GM21367 (cell line): Measurements from ENCODE around the gene HEXA.

ENCODE experiments used
- ATAC-seq: cut with Tn5 transposase; IDR thresholded peaks from one replicate; pipeline ENCODE4 v1.9.1; 2021; ENCODE audit not compliant: unreplicated experiment

Gene HEXA

GRCh38 chr15:72319985-72320671 lies 55.7 kb downstream of the HEXA start, which contains the start of gene CELF6:
Gene CELF6 (minus strand): TSS chr15:72320157. CDS start chr15:72319874, 283 bp downstream.
- no peak for ATAC-seq

GRCh38 chr15:72319360-72319984 lies 56.3 kb downstream of the HEXA start:
- ATAC-seq, result no peak

- ATAC-seq, result no peak
Observed at GRCh38 chr15:72318408-72318942, 57.3 kb downstream of the HEXA start.

- no peak for ATAC-seq
Observed at GRCh38 chr15:72315706-72316370, 60.0 kb downstream of the HEXA start.

DNA sequence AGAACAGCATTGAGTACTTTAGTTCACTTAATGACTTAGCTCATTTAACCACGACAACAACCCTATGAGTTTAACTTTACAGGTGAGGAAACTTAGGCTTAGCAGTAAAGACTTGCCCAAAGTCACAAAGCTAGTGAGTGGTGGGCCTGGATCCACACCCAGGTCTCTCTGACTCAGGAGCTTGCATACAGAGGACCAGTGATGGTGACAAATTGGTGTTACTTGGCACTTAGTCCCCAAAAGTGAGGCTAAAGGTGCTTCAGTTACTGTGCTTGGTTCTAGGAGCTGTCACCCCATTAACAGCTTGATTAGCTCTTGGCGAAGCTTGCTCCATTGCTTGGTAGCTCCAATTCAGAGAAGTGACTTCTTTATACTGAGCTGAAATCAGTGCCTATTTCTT lies 61.9 kb downstream of the HEXA start:
- no peak for ATAC-seq

- ATAC-seq, result no peak
Observed at GRCh38 chr15:72313448-72313840, 62.4 kb downstream of the HEXA start.

- ATAC-seq, result no peak
Observed at GRCh38 chr15:72312605-72313447, 63.0 kb downstream of the HEXA start.

DNA sequence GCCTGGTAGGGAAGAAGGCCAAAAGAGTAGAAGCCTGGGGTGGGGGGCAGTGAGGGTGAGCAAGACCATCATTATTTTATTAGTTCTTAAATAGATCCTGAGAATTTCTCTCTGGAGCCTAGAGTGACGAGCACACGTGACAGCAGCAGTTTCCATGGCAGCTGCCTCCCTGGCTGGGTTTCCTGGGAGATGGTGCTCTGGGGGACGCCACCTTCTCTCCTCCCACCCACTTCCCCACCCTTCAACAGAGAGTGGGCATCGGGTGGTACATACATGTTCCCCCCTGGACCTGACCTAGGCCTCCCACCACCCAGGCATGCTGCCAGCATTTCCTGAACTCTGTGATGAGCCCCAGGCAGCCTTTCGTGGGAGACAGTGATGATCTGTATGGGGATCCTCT lies 68.8 kb downstream of the HEXA start:
- ATAC-seq, result no peak

DNA sequence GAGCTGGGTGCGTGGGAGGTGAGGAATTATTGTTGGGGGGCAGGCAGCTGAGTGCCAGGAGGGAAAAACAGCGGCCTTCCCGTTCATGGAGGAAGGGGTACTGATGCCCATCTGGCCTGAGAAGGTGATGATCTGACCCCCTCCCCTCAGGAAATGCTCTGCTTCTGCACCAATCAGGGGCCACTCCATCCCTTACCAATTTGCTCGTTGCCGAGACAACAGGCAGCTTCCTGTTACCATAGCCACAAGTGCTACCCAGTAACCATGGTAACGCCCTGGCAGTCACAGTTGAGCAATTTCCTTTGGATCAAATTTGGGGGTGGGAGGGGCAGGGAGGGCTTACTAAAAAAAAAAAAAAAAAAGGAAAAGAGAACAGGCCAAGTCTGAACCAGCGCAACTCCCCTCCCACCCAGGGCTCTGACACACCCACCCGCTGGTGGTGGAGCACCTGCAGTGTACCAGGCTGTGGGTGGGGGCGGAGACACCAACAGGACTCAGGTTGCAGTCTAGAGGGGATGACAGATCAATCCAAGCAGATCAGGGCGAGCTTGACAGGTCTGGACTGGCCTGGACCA lies 69.5 kb downstream of the HEXA start:
- ATAC-seq, result no peak

DNA sequence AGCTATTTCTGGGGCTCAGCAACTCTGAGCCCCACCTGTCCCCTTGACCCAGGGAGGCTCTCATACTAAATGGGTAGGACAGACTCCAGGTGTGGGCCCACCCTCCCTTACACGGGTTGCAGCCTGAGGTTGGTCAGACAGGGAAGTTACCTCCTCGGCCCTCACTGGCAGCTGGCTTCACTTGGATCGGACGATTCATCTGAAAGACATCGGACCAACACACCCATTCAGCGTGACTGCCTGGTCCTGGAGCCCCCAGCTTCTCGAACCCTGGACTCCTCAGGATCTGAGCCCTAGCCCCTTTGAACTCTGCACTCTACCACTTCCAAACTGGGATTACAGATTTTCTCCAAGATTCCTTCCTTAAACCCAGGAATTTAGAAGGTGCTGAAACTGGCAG lies 71.2 kb downstream of the HEXA start:
- no peak for ATAC-seq

- ATAC-seq, result no peak
Observed at GRCh38 chr15:72302955-72303354, 72.9 kb downstream of the HEXA start.
